Liver (tissue), 3 donors: ENCODE measurements around the gene PITPNC1.

Experiments used
- EGR1 ChIP-seq, 2 donors: IDR thresholded peaks; 2 replicates each; pipeline ENCODE4 v1.6.1; 2016 to 2018; ENCODE audit warnings: antibody characterized with exemption in 2 of 2, low read depth in 2 of 2
- MAX ChIP-seq: IDR thresholded peaks from 2 replicates; pipeline ENCODE4 v1.6.1; 2016; ENCODE audit warnings: antibody characterized with exemption
- RAD21 ChIP-seq, 2 donors: IDR thresholded peaks; 2 replicates each; pipeline ENCODE4 v1.6.1; 2016; ENCODE audit warnings: antibody characterized with exemption in 2 of 2, mild to moderate bottlenecking in 2 of 2
- TAF1 ChIP-seq: conservative IDR thresholded peaks from 2 replicates; pipeline ENCODE4 v1.6.1; 2016; ENCODE audit warnings: antibody characterized with exemption, mild to moderate bottlenecking
- YY1 ChIP-seq: IDR thresholded peaks from 2 replicates; pipeline ENCODE4 v1.6.1; 2016; ENCODE audit warnings: antibody characterized with exemption, mild to moderate bottlenecking
- TF ChIP-seq, protein P1 (sequence below): fragments of 150-350 bp; IDR thresholded peaks from 2 replicates; pipeline ENCODE4 v1.5.1; 2017; ENCODE audit warnings: improper control_type of control experiment, low read depth, low read length; ENCODE audit not compliant: missing input control
- TF ChIP-seq, protein P2 (sequence below): IDR thresholded peaks from 2 replicates; pipeline ENCODE4 v1.6.1; 2016; ENCODE audit warnings: antibody characterized with exemption
- donor health status: healthy.
- donor health status: healthy.

DNA sequence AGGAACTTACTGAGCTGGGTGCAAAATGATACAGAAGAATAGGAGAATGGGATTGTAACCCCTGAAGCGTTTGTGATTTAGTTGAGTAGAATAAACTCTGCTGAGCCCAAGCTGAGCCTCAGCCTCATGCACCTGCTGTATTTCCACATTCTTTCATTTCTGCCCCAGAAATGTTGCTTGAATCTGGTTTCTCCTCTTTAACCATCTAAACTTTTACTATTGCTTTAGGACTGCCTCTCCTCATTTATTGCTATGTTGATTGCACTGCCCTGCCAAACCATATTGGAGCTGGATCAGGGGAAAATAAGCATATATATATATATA, 64.8 kb downstream of the PITPNC1 start:
- TF ChIP-seq, protein P1, sequence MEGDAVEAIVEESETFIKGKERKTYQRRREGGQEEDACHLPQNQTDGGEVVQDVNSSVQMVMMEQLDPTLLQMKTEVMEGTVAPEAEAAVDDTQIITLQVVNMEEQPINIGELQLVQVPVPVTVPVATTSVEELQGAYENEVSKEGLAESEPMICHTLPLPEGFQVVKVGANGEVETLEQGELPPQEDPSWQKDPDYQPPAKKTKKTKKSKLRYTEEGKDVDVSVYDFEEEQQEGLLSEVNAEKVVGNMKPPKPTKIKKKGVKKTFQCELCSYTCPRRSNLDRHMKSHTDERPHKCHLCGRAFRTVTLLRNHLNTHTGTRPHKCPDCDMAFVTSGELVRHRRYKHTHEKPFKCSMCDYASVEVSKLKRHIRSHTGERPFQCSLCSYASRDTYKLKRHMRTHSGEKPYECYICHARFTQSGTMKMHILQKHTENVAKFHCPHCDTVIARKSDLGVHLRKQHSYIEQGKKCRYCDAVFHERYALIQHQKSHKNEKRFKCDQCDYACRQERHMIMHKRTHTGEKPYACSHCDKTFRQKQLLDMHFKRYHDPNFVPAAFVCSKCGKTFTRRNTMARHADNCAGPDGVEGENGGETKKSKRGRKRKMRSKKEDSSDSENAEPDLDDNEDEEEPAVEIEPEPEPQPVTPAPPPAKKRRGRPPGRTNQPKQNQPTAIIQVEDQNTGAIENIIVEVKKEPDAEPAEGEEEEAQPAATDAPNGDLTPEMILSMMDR = no peak
- TF ChIP-seq EGR1 (IDR thresholded peaks at IDR 0.05; ENCODE audit: low read depth in 2 of 2) (no peak), YY1 (no peak), TAF1 (no peak), MAX (no peak), RAD21 (IDR thresholded peaks at IDR 0.05) (no peak)
- TF ChIP-seq, protein P2, sequence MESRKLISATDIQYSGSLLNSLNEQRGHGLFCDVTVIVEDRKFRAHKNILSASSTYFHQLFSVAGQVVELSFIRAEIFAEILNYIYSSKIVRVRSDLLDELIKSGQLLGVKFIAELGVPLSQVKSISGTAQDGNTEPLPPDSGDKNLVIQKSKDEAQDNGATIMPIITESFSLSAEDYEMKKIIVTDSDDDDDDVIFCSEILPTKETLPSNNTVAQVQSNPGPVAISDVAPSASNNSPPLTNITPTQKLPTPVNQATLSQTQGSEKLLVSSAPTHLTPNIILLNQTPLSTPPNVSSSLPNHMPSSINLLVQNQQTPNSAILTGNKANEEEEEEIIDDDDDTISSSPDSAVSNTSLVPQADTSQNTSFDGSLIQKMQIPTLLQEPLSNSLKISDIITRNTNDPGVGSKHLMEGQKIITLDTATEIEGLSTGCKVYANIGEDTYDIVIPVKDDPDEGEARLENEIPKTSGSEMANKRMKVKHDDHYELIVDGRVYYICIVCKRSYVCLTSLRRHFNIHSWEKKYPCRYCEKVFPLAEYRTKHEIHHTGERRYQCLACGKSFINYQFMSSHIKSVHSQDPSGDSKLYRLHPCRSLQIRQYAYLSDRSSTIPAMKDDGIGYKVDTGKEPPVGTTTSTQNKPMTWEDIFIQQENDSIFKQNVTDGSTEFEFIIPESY = no peak
